ENCODE data around the gene PRAMEF13. TPM values are rescaled to one million over a fixed set of nuclear protein-coding genes. Genes with fewer than 3 reads are reported as not detected.
"Not testable (repeated sequence)": the region's sequence is repeated elsewhere in the genome, so short reads cannot be mapped to it uniquely, and the experiment has no call there.

The PRAMEF13 gene
- total and polyA plus RNA-seq, 5 donors from 2014 or later, result not detected

- Histone ChIP-seq H3K27me3 (ENCODE audit: control insufficient read depth, insufficient read depth, low read length) (peaks cover 2% of the 10 kb centered on the region), H3K9me3 (ENCODE audit: control insufficient read depth in 2 of 2, low read length in 2 of 2) (no peaks in the 10 kb centered on the region), H3K36me3 (ENCODE audit: control insufficient read depth, insufficient read depth, low read length) (no peaks in the 10 kb centered on the region), H3K4me3 (ENCODE audit: low read depth, low read length) (no peak overlapping the region), H3K27ac (ENCODE audit: insufficient read depth, low read length, poor library complexity, severe bottlenecking) (no peak overlapping the region), H3K4me1 (ENCODE audit: control insufficient read depth, insufficient read depth, low read length, poor library complexity, severe bottlenecking) (no peaks in the 10 kb centered on the region)
- no peak for ATAC-seq (ENCODE audit: low read depth in 2 of 2)
- Mint-ChIP-seq H3K36me3 (no peaks in the 10 kb centered on the region), H3K27ac (no peak overlapping the region), H3K4me3 (no peak overlapping the region), H3K9me3 (peaks cover 0 to 2% (median 0%) of the 10 kb centered on the region in 7 donors), H3K27me3 (peaks cover 4% of the 10 kb centered on the region), H3K4me1 (no peaks in the 10 kb centered on the region)
- DNase-seq, result no peak
These were observed 23.4 kb upstream of the PRAMEF13 start for GRCh38 chr1:13224480-13225060.

GRCh38 chr1:13222788-13223187 lies 21.6 kb upstream of the PRAMEF13 start:
- not testable (repeated sequence) for H3K27ac Mint-ChIP-seq; H3K36me3 ChIP-seq (ENCODE audit: control insufficient read depth, insufficient read depth, low read length); H3K4me3 ChIP-seq (ENCODE audit: low read depth, low read length); H3K27ac ChIP-seq (ENCODE audit: insufficient read depth, low read length, poor library complexity, severe bottlenecking); H3K4me1 Mint-ChIP-seq; H3K27me3 Mint-ChIP-seq; H3K4me3 Mint-ChIP-seq; H3K36me3 Mint-ChIP-seq; ATAC-seq (ENCODE audit: low read depth in 2 of 2); DNase-seq; H3K4me1 ChIP-seq (ENCODE audit: control insufficient read depth, insufficient read depth, low read length, poor library complexity, severe bottlenecking); H3K27me3 ChIP-seq (ENCODE audit: control insufficient read depth, insufficient read depth, low read length); H3K9me3 ChIP-seq (ENCODE audit: control insufficient read depth in 2 of 2, low read length in 2 of 2); H3K9me3 Mint-ChIP-seq

DNA sequence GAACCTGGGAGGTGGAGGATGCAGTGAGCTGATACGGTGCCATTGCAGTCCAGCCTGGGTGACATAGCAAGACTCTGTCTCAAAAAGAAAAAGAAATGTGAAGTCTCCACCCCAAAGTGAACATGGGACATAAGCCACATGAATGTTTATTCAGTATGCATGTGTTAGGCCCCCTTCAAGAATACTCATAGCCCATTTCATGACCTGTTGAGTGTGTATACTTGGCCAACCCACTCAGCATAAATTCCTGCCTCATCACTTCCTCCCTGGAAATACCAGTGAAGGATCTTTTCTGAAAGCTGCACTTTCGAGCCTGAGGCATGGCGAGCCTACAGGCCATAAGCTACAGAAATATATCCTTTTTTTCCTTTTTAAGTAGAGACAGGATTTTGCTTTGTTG lies 18.0 kb upstream of the PRAMEF13 start:
- not testable (repeated sequence) for H3K36me3 Mint-ChIP-seq; H3K9me3 ChIP-seq (ENCODE audit: control insufficient read depth in 2 of 2, low read length in 2 of 2); DNase-seq; H3K27ac Mint-ChIP-seq; H3K4me3 Mint-ChIP-seq; H3K27me3 ChIP-seq (ENCODE audit: control insufficient read depth, insufficient read depth, low read length); H3K4me3 ChIP-seq (ENCODE audit: low read depth, low read length); H3K4me1 ChIP-seq (ENCODE audit: control insufficient read depth, insufficient read depth, low read length, poor library complexity, severe bottlenecking); H3K27me3 Mint-ChIP-seq; ATAC-seq (ENCODE audit: low read depth in 2 of 2); H3K36me3 ChIP-seq (ENCODE audit: control insufficient read depth, insufficient read depth, low read length); H3K27ac ChIP-seq (ENCODE audit: insufficient read depth, low read length, poor library complexity, severe bottlenecking); H3K4me1 Mint-ChIP-seq; H3K9me3 Mint-ChIP-seq

GRCh38 chr1:13216619-13217018 lies 15.4 kb upstream of the PRAMEF13 start:
- H3K9me3 Mint-ChIP-seq; H3K4me3 Mint-ChIP-seq; H3K4me1 Mint-ChIP-seq; H3K4me3 ChIP-seq (ENCODE audit: low read depth, low read length); DNase-seq; H3K27me3 ChIP-seq (ENCODE audit: control insufficient read depth, insufficient read depth, low read length); H3K27ac ChIP-seq (ENCODE audit: insufficient read depth, low read length, poor library complexity, severe bottlenecking); H3K36me3 ChIP-seq (ENCODE audit: control insufficient read depth, insufficient read depth, low read length); H3K4me1 ChIP-seq (ENCODE audit: control insufficient read depth, insufficient read depth, low read length, poor library complexity, severe bottlenecking); H3K27me3 Mint-ChIP-seq; ATAC-seq (ENCODE audit: low read depth in 2 of 2); H3K36me3 Mint-ChIP-seq; H3K9me3 ChIP-seq (ENCODE audit: control insufficient read depth in 2 of 2, low read length in 2 of 2); H3K27ac Mint-ChIP-seq: not testable (repeated sequence)

- not testable (repeated sequence) for H3K27ac ChIP-seq (ENCODE audit: insufficient read depth, low read length, poor library complexity, severe bottlenecking); H3K4me3 ChIP-seq (ENCODE audit: low read depth, low read length); H3K4me3 Mint-ChIP-seq; H3K36me3 ChIP-seq (ENCODE audit: control insufficient read depth, insufficient read depth, low read length); DNase-seq; H3K36me3 Mint-ChIP-seq; H3K27me3 ChIP-seq (ENCODE audit: control insufficient read depth, insufficient read depth, low read length); H3K27ac Mint-ChIP-seq; H3K4me1 ChIP-seq (ENCODE audit: control insufficient read depth, insufficient read depth, low read length, poor library complexity, severe bottlenecking); H3K27me3 Mint-ChIP-seq; H3K9me3 Mint-ChIP-seq; H3K9me3 ChIP-seq (ENCODE audit: control insufficient read depth in 2 of 2, low read length in 2 of 2); H3K4me1 Mint-ChIP-seq; ATAC-seq (ENCODE audit: low read depth in 2 of 2)
These were observed 7.5 kb upstream of the PRAMEF13 start for GRCh38 chr1:13208712-13209111.

DNA sequence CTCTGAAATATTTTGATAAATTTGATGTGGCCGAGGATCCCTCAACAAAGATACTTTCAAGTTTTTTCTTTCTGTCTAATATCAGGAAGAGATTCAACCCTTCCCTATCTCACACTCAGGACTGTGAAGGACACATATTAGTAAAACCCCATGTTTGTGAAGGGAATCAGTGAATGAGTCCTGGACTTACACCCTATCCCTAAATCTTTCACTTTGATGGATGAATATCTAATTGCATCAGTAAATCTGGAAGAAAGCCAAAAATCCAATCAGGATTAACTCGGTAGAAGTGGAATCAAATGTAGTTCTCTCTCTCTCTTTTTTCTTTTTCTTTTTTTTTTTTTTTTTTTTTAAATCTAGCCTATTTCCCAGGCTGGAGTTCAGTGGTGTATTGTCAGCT lies 29.7 kb downstream of the PRAMEF13 start, which contains the start of gene PRAMEF9:
Gene PRAMEF9, plus strand, starts transcription at position 301 of the 400 bp plus-strand sequence. CDS start 3,433 bp downstream, outside the sequence.
- not testable (repeated sequence) for H3K9me3 Mint-ChIP-seq; H3K36me3 Mint-ChIP-seq; H3K27me3 Mint-ChIP-seq; H3K9me3 ChIP-seq (ENCODE audit: control insufficient read depth in 2 of 2, low read length in 2 of 2); H3K27ac ChIP-seq (ENCODE audit: insufficient read depth, low read length, poor library complexity, severe bottlenecking); H3K27me3 ChIP-seq (ENCODE audit: control insufficient read depth, insufficient read depth, low read length); H3K36me3 ChIP-seq (ENCODE audit: control insufficient read depth, insufficient read depth, low read length); H3K4me1 ChIP-seq (ENCODE audit: control insufficient read depth, insufficient read depth, low read length, poor library complexity, severe bottlenecking); H3K4me3 Mint-ChIP-seq; H3K27ac Mint-ChIP-seq; H3K4me3 ChIP-seq (ENCODE audit: low read depth, low read length); H3K4me1 Mint-ChIP-seq; ATAC-seq (ENCODE audit: low read depth in 2 of 2); DNase-seq

GRCh38 chr1:13165531-13165930 lies 35.7 kb downstream of the PRAMEF13 start, which contains the start of gene HNRNPCL4:
TSS of gene HNRNPCL4 (minus strand) at chr1:13165631. CDS start at chr1:13165467, 164 bp downstream.
- DNase-seq; ATAC-seq (ENCODE audit: low read depth in 2 of 2); H3K4me3 Mint-ChIP-seq; H3K27me3 ChIP-seq (ENCODE audit: control insufficient read depth, insufficient read depth, low read length); H3K9me3 Mint-ChIP-seq; H3K36me3 Mint-ChIP-seq; H3K4me3 ChIP-seq (ENCODE audit: low read depth, low read length); H3K36me3 ChIP-seq (ENCODE audit: control insufficient read depth, insufficient read depth, low read length); H3K27me3 Mint-ChIP-seq; H3K27ac ChIP-seq (ENCODE audit: insufficient read depth, low read length, poor library complexity, severe bottlenecking); H3K9me3 ChIP-seq (ENCODE audit: control insufficient read depth in 2 of 2, low read length in 2 of 2); H3K27ac Mint-ChIP-seq; H3K4me1 ChIP-seq (ENCODE audit: control insufficient read depth, insufficient read depth, low read length, poor library complexity, severe bottlenecking); H3K4me1 Mint-ChIP-seq: not testable (repeated sequence)

GRCh38 chr1:13155909-13156308 lies 45.3 kb downstream of the PRAMEF13 start, which contains the start of gene PRAMEF26:
TSS of gene PRAMEF26 (minus strand) at chr1:13156009. CDS start at chr1:13153095, 2,914 bp downstream.
- H3K4me1 Mint-ChIP-seq; DNase-seq; H3K36me3 Mint-ChIP-seq; H3K4me3 Mint-ChIP-seq; H3K4me3 ChIP-seq (ENCODE audit: low read depth, low read length); ATAC-seq (ENCODE audit: low read depth in 2 of 2); H3K27me3 ChIP-seq (ENCODE audit: control insufficient read depth, insufficient read depth, low read length); H3K36me3 ChIP-seq (ENCODE audit: control insufficient read depth, insufficient read depth, low read length); H3K9me3 ChIP-seq (ENCODE audit: control insufficient read depth in 2 of 2, low read length in 2 of 2); H3K9me3 Mint-ChIP-seq; H3K27me3 Mint-ChIP-seq; H3K27ac Mint-ChIP-seq; H3K4me1 ChIP-seq (ENCODE audit: control insufficient read depth, insufficient read depth, low read length, poor library complexity, severe bottlenecking); H3K27ac ChIP-seq (ENCODE audit: insufficient read depth, low read length, poor library complexity, severe bottlenecking): not testable (repeated sequence)

Data from CD4-positive, CD25-positive, alpha-beta regulatory T cell (primary cell).